DND-41 (cell line): ENCODE results near the gene BLM.
"Not testable (repeated sequence)": the region's sequence is repeated elsewhere in the genome, so short reads cannot be mapped to it uniquely, and the experiment has no call there.

Experiments used
- ATAC-seq: fragments of 200-7000 bp; cut with Tn5 transposase; 3 replicates; pipeline ENCODE4 v1.9.1; 2021; ENCODE audit warnings: low read depth; ENCODE audit not compliant: insufficient read depth
- DNase-seq: peaks from one replicate; pipeline ENCODE4 v3.0.0-alpha.2; 2020
- H2AFZ ChIP-seq: 2 replicates; pipeline ENCODE4 v1.6.0; 2012; ENCODE audit warnings: low read depth, low read length
- H3K27ac ChIP-seq: 2 replicates; pipeline ENCODE4 v1.5.1; 2012; ENCODE audit warnings: low read length, inconsistent platforms
- H3K27me3 ChIP-seq: fragments of 200-600 bp; sonication (generic); 2 replicates; pipeline ENCODE4 v1.6.0; 2012; ENCODE audit warnings: low read length, mild to moderate bottlenecking, inconsistent platforms; ENCODE audit not compliant: insufficient read depth, poor library complexity
- H3K36me3 ChIP-seq: 2 replicates; pipeline ENCODE4 v1.5.1; 2012; ENCODE audit warnings: low read length, inconsistent platforms; ENCODE audit not compliant: insufficient read depth
- H3K4me1 ChIP-seq: 2 replicates; pipeline ENCODE4 v1.5.1; 2012; ENCODE audit warnings: mild to moderate bottlenecking, low read length; ENCODE audit not compliant: insufficient read depth
- H3K4me2 ChIP-seq: 2 replicates; pipeline ENCODE4 v1.6.0; 2012; ENCODE audit warnings: mild to moderate bottlenecking, moderate library complexity, low read length, inconsistent platforms; ENCODE audit not compliant: insufficient read depth
- H3K4me3 ChIP-seq, 2 experiments: fragments of 200-600 bp in 1 of 2; shearing (Covaris generic) in 1 of 2; 2 replicates each; pipeline ENCODE4 v1.5.1; 2012 to 2016; ENCODE audit warnings: inconsistent platforms in 2 of 2, low read length in 2 of 2, mild to moderate bottlenecking in 2 of 2, low read depth in 1 of 2, moderate library complexity in 1 of 2
- H3K79me2 ChIP-seq: 2 replicates; pipeline ENCODE4 v1.6.0; 2012; ENCODE audit warnings: low read length, inconsistent platforms; ENCODE audit not compliant: insufficient read depth
- H3K9ac ChIP-seq: 2 replicates; pipeline ENCODE4 v1.6.0; 2012; ENCODE audit warnings: low read depth, mild to moderate bottlenecking, inconsistent platforms, low read length, moderate library complexity
- H3K9me3 ChIP-seq: 2 replicates; pipeline ENCODE4 v1.5.1; 2012; ENCODE audit warnings: low read length, moderate library complexity, mild to moderate bottlenecking, inconsistent platforms; ENCODE audit not compliant: insufficient read depth, severe bottlenecking
- H4K20me1 ChIP-seq: 2 replicates; pipeline ENCODE4 v1.6.0; 2012; ENCODE audit warnings: low read length; ENCODE audit not compliant: insufficient read depth
- CTCF ChIP-seq: IDR thresholded peaks from 2 replicates; pipeline ENCODE4 v1.5.1; 2012; ENCODE audit warnings: borderline replicate concordance, low read length, moderate library complexity, mild to moderate bottlenecking; ENCODE audit not compliant: poor library complexity, severe bottlenecking; ENCODE audit errors: extremely low read depth
- EZH2 ChIP-seq: IDR thresholded peaks from 3 replicates; pipeline ENCODE4 v1.6.1; 2012; ENCODE audit warnings: borderline replicate concordance, low read depth, mild to moderate bottlenecking, moderate library complexity, low read length, inconsistent platforms; ENCODE audit not compliant: severe bottlenecking

Gene BLM

GRCh38 chr15:90823455-90823974 is 106.4 kb downstream of the BLM start:
- Histone ChIP-seq H2AFZ (no peak overlapping the region), H3K4me1 (peaks cover 12% of the 10 kb centered on the region), H3K9me3 (no peaks in the 10 kb centered on the region), H3K27ac (no peak overlapping the region), H3K79me2 (no peaks in the 10 kb centered on the region), H3K36me3 (no peaks in the 10 kb centered on the region), H4K20me1 (no peaks in the 10 kb centered on the region), H3K4me3 (no peak overlapping the region), H3K4me2 (no peak overlapping the region), H3K9ac (no peak overlapping the region), H3K27me3 (no peaks in the 10 kb centered on the region)
- ATAC-seq (no peak), DNase-seq (no peak)
- TF ChIP-seq EZH2 (no peak), CTCF (no peak)

- not testable (repeated sequence) for H3K9ac ChIP-seq, H3K4me2 ChIP-seq, H3K4me3 ChIP-seq, H3K9me3 ChIP-seq, H3K27ac ChIP-seq, DNase-seq, H4K20me1 ChIP-seq, H3K27me3 ChIP-seq, H3K36me3 ChIP-seq, H3K79me2 ChIP-seq, ATAC-seq, H2AFZ ChIP-seq, H3K4me1 ChIP-seq
Observed at GRCh38 chr15:90825115-90825899, 108.2 kb downstream of the BLM start.

GRCh38 chr15:90826206-90826885 is 109.2 kb downstream of the BLM start:
- H3K79me2 ChIP-seq, H3K9me3 ChIP-seq, ATAC-seq: not testable (repeated sequence)

GRCh38 chr15:90826886-90827435 is 109.8 kb downstream of the BLM start:
- H3K27me3 ChIP-seq: no peaks in the 10 kb centered on the region

More at GRCh38 chr15:90826206-90826885, 109.2 kb downstream of the BLM start:
- not testable (repeated sequence) for DNase-seq, H3K27ac ChIP-seq, H3K4me2 ChIP-seq, H3K9ac ChIP-seq, H3K36me3 ChIP-seq, H3K4me1 ChIP-seq, H4K20me1 ChIP-seq, H3K27me3 ChIP-seq, H3K4me3 ChIP-seq, H2AFZ ChIP-seq

More at GRCh38 chr15:90826886-90827435, 109.8 kb downstream of the BLM start:
- Histone ChIP-seq H3K4me1 (no peaks in the 10 kb centered on the region), H3K4me3 (no peak overlapping the region), H2AFZ (no peak overlapping the region), H3K27ac (no peak overlapping the region), H3K9ac (no peak overlapping the region), H3K79me2 (no peaks in the 10 kb centered on the region), H3K36me3 (no peaks in the 10 kb centered on the region), H4K20me1 (no peaks in the 10 kb centered on the region), H3K4me2 (no peak overlapping the region), H3K9me3 (no peaks in the 10 kb centered on the region)
- DNase-seq: no peak
- ATAC-seq: no peak
- TF ChIP-seq EZH2: no peak
- TF ChIP-seq CTCF: no peak
